IMR-90 (cell line): Measurements from ENCODE around the gene ATG2A. TPM values are rescaled to one million over a fixed set of nuclear protein-coding genes. Genes with fewer than 3 reads are reported as not detected.

Experiments used
- ATAC-seq: fragments of 200-7000 bp; cut with Tn5 transposase; 2 replicates; pipeline ENCODE4 v1.9.1; 2020; ENCODE audit warnings: low read depth, mild to moderate bottlenecking, moderate library complexity
- BruUV-seq: library from RNA; stranded (reverse); fragments of 400-500 nt; replicated peaks from 2 replicates; lab custom pipeline; 2021; lab: Mats Ljungman, UMichigan
- CTCF ChIA-PET: fragments of 300-600 bp; formaldehyde crosslinking; extraction: SDS; loops from one replicate; lab custom pipeline; 2021; ENCODE audit warnings: antibody characterized with exemption; lab: Yijun Ruan, JAX
- POLR2A ChIA-PET: fragments of 300-600 bp; sonication (Branson Sonifier 250); formaldehyde crosslinking; loops from one replicate; lab custom pipeline; 2022; ENCODE audit warnings: antibody characterized with exemption; ENCODE audit not compliant: unreplicated experiment; lab: Charles Lee
- DNase-seq: peaks from one replicate; pipeline ENCODE4 v3.0.0; 2013
- H2AFZ ChIP-seq: replicated peaks from 2 replicates; pipeline ENCODE3; 2013; ENCODE audit warnings: low read length, mild to moderate bottlenecking; ENCODE audit not compliant: poor library complexity
- H2AK5ac ChIP-seq: 2 replicates; pipeline ENCODE4 v1.6.1; 2013; ENCODE audit warnings: low read depth, low read length, inconsistent platforms
- H2AK9ac ChIP-seq: replicated peaks from 2 replicates; pipeline ENCODE3; 2013; ENCODE audit warnings: mild to moderate bottlenecking, low read depth, low read length, moderate library complexity; ENCODE audit not compliant: poor library complexity
- H2BK120ac ChIP-seq: 2 replicates; pipeline ENCODE4 v1.6.1; 2013; ENCODE audit warnings: low read depth, low read length, inconsistent platforms
- H2BK15ac ChIP-seq: 3 replicates; pipeline ENCODE4 v1.6.1; 2013; ENCODE audit warnings: low read depth, low read length, inconsistent platforms
- H2BK20ac ChIP-seq: 2 replicates; pipeline ENCODE4 v1.6.1; 2013; ENCODE audit warnings: low read depth, mild to moderate bottlenecking, inconsistent platforms, low read length, moderate library complexity
- H2BK5ac ChIP-seq: 2 replicates; pipeline ENCODE4 v1.6.1; 2013; ENCODE audit warnings: mild to moderate bottlenecking, low read depth, low read length, inconsistent platforms; ENCODE audit not compliant: poor library complexity, severe bottlenecking
- H3K14ac ChIP-seq: replicated peaks from 2 replicates; pipeline ENCODE4 v1.6.1; 2013; ENCODE audit warnings: low read depth, low read length, inconsistent platforms
- H3K18ac ChIP-seq: 2 replicates; pipeline ENCODE4 v1.6.1; 2013; ENCODE audit warnings: low read depth, low read length, control low read depth
- H3K23ac ChIP-seq: 2 replicates; pipeline ENCODE4 v1.6.1; 2013; ENCODE audit warnings: low read depth, low read length, inconsistent platforms
- H3K27ac ChIP-seq: 2 replicates; pipeline ENCODE4 v1.5.1; 2013; ENCODE audit warnings: mild to moderate bottlenecking, control low read depth, low read length; ENCODE audit not compliant: insufficient read depth
- H3K27me3 ChIP-seq: 2 replicates; pipeline ENCODE4 v1.6.1; 2013; ENCODE audit warnings: low read length; ENCODE audit not compliant: control insufficient read depth, insufficient read depth
- H3K36me3 ChIP-seq: 2 replicates; pipeline ENCODE4 v1.6.1; 2013; ENCODE audit warnings: low read length, mixed read lengths; ENCODE audit not compliant: control insufficient read depth, insufficient read depth
- H3K4ac ChIP-seq: 2 replicates; pipeline ENCODE4 v1.6.1; 2013; ENCODE audit warnings: low read depth, low read length, inconsistent platforms
- H3K4me1 ChIP-seq: 2 replicates; pipeline ENCODE4 v1.6.1; 2013; ENCODE audit warnings: low read length, mixed read lengths; ENCODE audit not compliant: control insufficient read depth, insufficient read depth
- H3K4me2 ChIP-seq: 2 replicates; pipeline ENCODE4 v1.6.1; 2013; ENCODE audit warnings: low read depth, mild to moderate bottlenecking, control low read depth, low read length, moderate library complexity
- H3K4me3 ChIP-seq: 2 replicates; pipeline ENCODE4 v1.5.1; 2013; ENCODE audit warnings: low read depth, mild to moderate bottlenecking, control low read depth, low read length, moderate library complexity; ENCODE audit not compliant: insufficient read depth
- H3K56ac ChIP-seq: 2 replicates; pipeline ENCODE4 v1.6.1; 2013; ENCODE audit warnings: low read length, inconsistent platforms; ENCODE audit not compliant: insufficient read depth; ENCODE audit errors: extremely low read depth
- H3K79me1 ChIP-seq, 2 experiments: 2 replicates each; pipeline ENCODE4 v1.6.1; 2013; ENCODE audit warnings: low read length in 2 of 2, inconsistent platforms in 1 of 2, low read depth in 1 of 2
- H3K9ac ChIP-seq: 2 replicates; pipeline ENCODE4 v1.6.1; 2013; ENCODE audit warnings: low read depth, low read length, control low read depth
- H3K9me1 ChIP-seq: 2 replicates; pipeline ENCODE4 v1.6.1; 2013; ENCODE audit warnings: low read length, inconsistent platforms; ENCODE audit not compliant: insufficient read depth
- H3K9me3 ChIP-seq: 2 replicates; pipeline ENCODE4 v1.6.1; 2013; ENCODE audit warnings: low read length; ENCODE audit not compliant: control insufficient read depth, insufficient read depth
- H4K20me1 ChIP-seq: 2 replicates; pipeline ENCODE4 v1.6.1; 2013; ENCODE audit warnings: low read length, inconsistent platforms; ENCODE audit not compliant: insufficient read depth
- H4K5ac ChIP-seq: 2 replicates; pipeline ENCODE4 v1.6.1; 2013; ENCODE audit warnings: mild to moderate bottlenecking, low read depth, low read length, control low read depth
- H4K8ac ChIP-seq, 2 experiments: 2 replicates each; pipeline ENCODE4 v1.6.1; 2013; ENCODE audit warnings: low read depth in 2 of 2, low read length in 2 of 2, control low read depth in 1 of 2, inconsistent platforms in 1 of 2
- H4K91ac ChIP-seq: 2 replicates; pipeline ENCODE4 v1.6.1; 2013; ENCODE audit warnings: low read depth, low read length, inconsistent platforms; ENCODE audit not compliant: insufficient read depth
- BHLHE40 ChIP-seq: fragments of 150-350 bp; IDR thresholded peaks from 2 replicates; pipeline ENCODE4 v1.6.1; 2016; ENCODE audit warnings: mild to moderate bottlenecking, low read depth, low read length
- CEBPB ChIP-seq: IDR thresholded peaks from 2 replicates; pipeline ENCODE4 v1.6.1; 2012; ENCODE audit warnings: low read depth, low read length, improper control_type of control experiment
- CHD1 ChIP-seq: IDR thresholded peaks from 2 replicates; pipeline ENCODE4 v1.6.1; 2012; ENCODE audit warnings: low read depth, low read length, improper control_type of control experiment
- MAFK ChIP-seq: IDR thresholded peaks from 2 replicates; pipeline ENCODE4 v1.6.1; 2012; ENCODE audit warnings: low read depth, low read length, improper control_type of control experiment
- MAZ ChIP-seq: IDR thresholded peaks from 2 replicates; pipeline ENCODE4 v1.6.1; 2012; ENCODE audit warnings: low read depth, mild to moderate bottlenecking, low read length, improper control_type of control experiment, moderate library complexity, borderline replicate concordance
- MXI1 ChIP-seq: IDR thresholded peaks from 2 replicates; pipeline ENCODE4 v1.6.1; 2012; ENCODE audit warnings: low read depth, mild to moderate bottlenecking, low read length, moderate library complexity, borderline replicate concordance
- NFE2L2 ChIP-seq: fragments of 150-350 bp; IDR thresholded peaks from 2 replicates; pipeline ENCODE4 v1.6.1; 2016; ENCODE audit warnings: low read depth, mild to moderate bottlenecking, low read length
- POLR2A ChIP-seq: IDR thresholded peaks from 2 replicates; pipeline ENCODE4 v1.6.1; 2012; ENCODE audit warnings: mild to moderate bottlenecking, low read depth, low read length
- RAD21 ChIP-seq: IDR thresholded peaks from 2 replicates; pipeline ENCODE4 v1.6.1; 2012; ENCODE audit warnings: low read length, improper control_type of control experiment
- RCOR1 ChIP-seq: IDR thresholded peaks from 2 replicates; pipeline ENCODE4 v1.6.1; 2012; ENCODE audit warnings: mild to moderate bottlenecking, low read length, improper control_type of control experiment; ENCODE audit not compliant: insufficient replicate concordance
- RFX5 ChIP-seq: IDR thresholded peaks from 2 replicates; pipeline ENCODE4 v1.8.0; 2012; ENCODE audit warnings: low read depth, mild to moderate bottlenecking, low read length, moderate library complexity
- SMC3 ChIP-seq: fragments of 150-350 bp; IDR thresholded peaks from 2 replicates; pipeline ENCODE4 v1.6.1; 2016; ENCODE audit warnings: low read depth, mild to moderate bottlenecking, antibody characterized with exemption, low read length, moderate library complexity
- WGBS, 2 experiments: methylation state at CpG; one replicate each; pipeline versions ENCODE4 v1.1.5 to v1.1.7; 2013; ENCODE audit warnings: missing lambda C conversion rate in 2 of 2; ENCODE audit not compliant: insufficient read length in 1 of 2; ENCODE audit errors: extremely low coverage in 2 of 2; 5-methylcytosine and 5-hydroxymethylcytosine counted together
- dilution Hi-C: fragments of 300-500 bp; cut with HindIII; formaldehyde crosslinking; loops from one replicate; pipeline ENCODE4 v1.14.3; 2018; ENCODE audit warnings: low sequenced_read_pairs; ENCODE audit not compliant: unreplicated experiment
- in situ Hi-C: fragments of 300-500 bp; cut with MboI; formaldehyde crosslinking; loops from 3 replicates; pipeline ENCODE4 v1.14.3; 2019; ENCODE audit warnings: low sequenced_read_pairs, inconsistent platforms, mixed read lengths
- intact Hi-C: fragments of 100-400 bp; cut with micrococcal nuclease; formaldehyde crosslinking; loops from 2 replicates; pipeline ENCODE4 v1.10.0; 2022
- polyA plus RNA-seq, 3 experiments: library from polyadenylated mRNA; depleted of rRNA; stranded (reverse); fragments of >200 nt; gene quantifications; 2 replicates each; pipeline ENCODE4 v1.2.3, GENCODE V29; 2012; ENCODE audit warnings: low replicate concordance in 1 of 3
- total RNA-seq: library from RNA; depleted of rRNA; stranded (reverse); fragments of >200 nt; gene quantifications from 2 replicates; pipeline ENCODE4 v1.2.3, GENCODE V29; 2012
- TF ChIP-seq, protein P1 (sequence below): fragments of 150-350 bp; IDR thresholded peaks from 2 replicates; pipeline ENCODE4 v1.6.1; 2016; ENCODE audit warnings: low read depth, mild to moderate bottlenecking, low read length, moderate library complexity, borderline replicate concordance
- TF ChIP-seq, protein P2 (sequence below): conservative IDR thresholded peaks from 2 replicates; pipeline ENCODE4 v1.5.1; 2012; ENCODE audit warnings: mild to moderate bottlenecking, low read depth, low read length, improper control_type of control experiment
- TF ChIP-seq, protein P3 (sequence below): fragments of 150-350 bp; IDR thresholded peaks from 2 replicates; pipeline ENCODE4 v1.6.1; 2017; ENCODE audit warnings: mild to moderate bottlenecking, antibody characterized with exemption, low read length, low read depth

Gene ATG2A
- total and polyA plus RNA-seq, 2 of the 4 experiments (the other 2 are of a cell fraction): 3.2 to 10.5 TPM

DNA sequence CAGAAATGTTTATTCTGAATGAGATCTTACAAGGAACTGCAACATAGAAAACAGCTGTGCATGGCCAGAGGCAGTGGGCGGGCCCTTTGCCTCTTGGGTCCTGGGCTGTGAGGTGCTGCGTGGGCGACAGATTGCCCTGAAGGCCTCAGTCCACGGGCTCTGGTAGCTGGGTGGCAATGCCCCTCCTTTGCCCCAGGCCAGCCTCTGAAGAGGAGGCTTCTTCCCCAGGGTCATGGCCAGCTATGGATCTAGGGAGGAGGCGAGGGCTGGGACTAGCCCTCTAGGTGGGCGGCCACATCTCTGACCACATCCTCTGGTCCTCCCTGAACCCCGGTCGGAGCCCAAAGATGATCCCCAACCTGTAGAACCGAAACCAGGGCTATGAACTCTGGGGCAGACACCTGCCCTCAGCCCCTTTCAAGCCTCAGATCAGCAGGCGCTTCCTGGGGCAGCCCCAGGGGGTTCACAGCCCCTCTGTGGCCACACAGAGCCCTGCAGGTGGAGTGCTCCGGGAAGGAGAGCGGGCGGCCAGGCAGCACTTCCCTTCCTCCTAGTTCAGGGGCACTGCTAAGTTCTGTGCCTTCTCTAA lies 65.9 kb downstream of the ATG2A start:
- Histone ChIP-seq H2BK120ac (0 out of 2 replicates have a peak overlapping the region, but pooled peaks have one; percentile 1), H3K9ac (no peak overlapping the region), H4K5ac (no peak overlapping the region), H2BK20ac (no peak overlapping the region), H3K27ac (peak overlapping the region; percentile 6), H3K4ac (no peak overlapping the region), H3K14ac (no peak overlapping the region), H4K8ac (no peak overlapping the region), H2AFZ (no peak overlapping the region), H3K18ac (no peak overlapping the region), H4K91ac (no peak overlapping the region), H2BK5ac (peak overlapping the region; percentile 21), H2BK15ac (no peak overlapping the region), H3K56ac (no peak overlapping the region), H3K4me2 (no peak overlapping the region), H3K4me3 (no peak overlapping the region), H3K4me1 (peaks cover 30% of the 10 kb centered on the region), H3K79me1 (peaks cover 16 to 66% of the 10 kb centered on the region in 2 experiments; a peak in 3 of 4 replicates), H3K9me3 (no peaks in the 10 kb centered on the region), H3K27me3 (no peaks in the 10 kb centered on the region), H3K23ac (no peak overlapping the region), H2AK9ac (no peak overlapping the region), H3K36me3 (peaks cover 22% of the 10 kb centered on the region), H2AK5ac (0 out of 2 replicates have a peak overlapping the region, but pooled peaks have one; percentile 60), H4K20me1 (peaks cover 5% of the 10 kb centered on the region; the same call in 1 of the 2 replicates), H3K9me1 (peaks cover 20% of the 10 kb centered on the region)
- WGBS, 2 experiments: 51% methylated on average over 4 of the region's 13 CpGs; no CpG with 5 or more reads in 1 of the 2 experiments
- intact Hi-C loops: no loop called here
- CTCF ChIA-PET: interaction anchor here (1.1 to 1.4 kb wide), 3 partner anchors 24 to 60 kb away, joined by 3 read pairs; no protein-coding TSS in a partner anchor
- ATAC-seq: peak; percentile 15; the same call in 1 of the 2 replicates
- POLR2A ChIA-PET: interaction anchor here (0.5 to 1.0 kb wide), 2 partner anchors 26 to 35 kb away, joined by 4 read pairs; no protein-coding TSS in a partner anchor
- in situ Hi-C loops: no loop called here
- DNase-seq: no peak
- BruUV-seq: no TSS peak
- dilution Hi-C loops: no loop called here
- TF ChIP-seq SMC3 (no peak), MAFK (no peak), CHD1 (no peak), CEBPB (no peak), RAD21 (no peak), RCOR1 (no peak), MXI1 (no peak), POLR2A (no peak), MAZ (no peak), NFE2L2 (no peak), BHLHE40 (no peak), RFX5 (no peak)
- TF ChIP-seq, protein P1, sequence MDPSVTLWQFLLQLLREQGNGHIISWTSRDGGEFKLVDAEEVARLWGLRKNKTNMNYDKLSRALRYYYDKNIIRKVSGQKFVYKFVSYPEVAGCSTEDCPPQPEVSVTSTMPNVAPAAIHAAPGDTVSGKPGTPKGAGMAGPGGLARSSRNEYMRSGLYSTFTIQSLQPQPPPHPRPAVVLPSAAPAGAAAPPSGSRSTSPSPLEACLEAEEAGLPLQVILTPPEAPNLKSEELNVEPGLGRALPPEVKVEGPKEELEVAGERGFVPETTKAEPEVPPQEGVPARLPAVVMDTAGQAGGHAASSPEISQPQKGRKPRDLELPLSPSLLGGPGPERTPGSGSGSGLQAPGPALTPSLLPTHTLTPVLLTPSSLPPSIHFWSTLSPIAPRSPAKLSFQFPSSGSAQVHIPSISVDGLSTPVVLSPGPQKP: no peak
- TF ChIP-seq, protein P2, sequence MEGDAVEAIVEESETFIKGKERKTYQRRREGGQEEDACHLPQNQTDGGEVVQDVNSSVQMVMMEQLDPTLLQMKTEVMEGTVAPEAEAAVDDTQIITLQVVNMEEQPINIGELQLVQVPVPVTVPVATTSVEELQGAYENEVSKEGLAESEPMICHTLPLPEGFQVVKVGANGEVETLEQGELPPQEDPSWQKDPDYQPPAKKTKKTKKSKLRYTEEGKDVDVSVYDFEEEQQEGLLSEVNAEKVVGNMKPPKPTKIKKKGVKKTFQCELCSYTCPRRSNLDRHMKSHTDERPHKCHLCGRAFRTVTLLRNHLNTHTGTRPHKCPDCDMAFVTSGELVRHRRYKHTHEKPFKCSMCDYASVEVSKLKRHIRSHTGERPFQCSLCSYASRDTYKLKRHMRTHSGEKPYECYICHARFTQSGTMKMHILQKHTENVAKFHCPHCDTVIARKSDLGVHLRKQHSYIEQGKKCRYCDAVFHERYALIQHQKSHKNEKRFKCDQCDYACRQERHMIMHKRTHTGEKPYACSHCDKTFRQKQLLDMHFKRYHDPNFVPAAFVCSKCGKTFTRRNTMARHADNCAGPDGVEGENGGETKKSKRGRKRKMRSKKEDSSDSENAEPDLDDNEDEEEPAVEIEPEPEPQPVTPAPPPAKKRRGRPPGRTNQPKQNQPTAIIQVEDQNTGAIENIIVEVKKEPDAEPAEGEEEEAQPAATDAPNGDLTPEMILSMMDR: no peak
- TF ChIP-seq, protein P3, sequence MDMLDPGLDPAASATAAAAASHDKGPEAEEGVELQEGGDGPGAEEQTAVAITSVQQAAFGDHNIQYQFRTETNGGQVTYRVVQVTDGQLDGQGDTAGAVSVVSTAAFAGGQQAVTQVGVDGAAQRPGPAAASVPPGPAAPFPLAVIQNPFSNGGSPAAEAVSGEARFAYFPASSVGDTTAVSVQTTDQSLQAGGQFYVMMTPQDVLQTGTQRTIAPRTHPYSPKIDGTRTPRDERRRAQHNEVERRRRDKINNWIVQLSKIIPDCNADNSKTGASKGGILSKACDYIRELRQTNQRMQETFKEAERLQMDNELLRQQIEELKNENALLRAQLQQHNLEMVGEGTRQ: no peak
